Thyroid gland (tissue), 4 donors: Measurements from ENCODE around the gene ZNF780B. TPM values are rescaled to one million over a fixed set of nuclear protein-coding genes. Genes with fewer than 3 reads are reported as not detected.

Experiments used
- DNase-seq, 2 donors: peaks; one replicate each; pipeline ENCODE4 v3.0.0-alpha.2; 2019
- H3K27ac ChIP-seq, 3 donors: fragments of 200-600 bp; sonication (generic); 1 replicate in 2 of 3; 2 replicates in 1 of 3; pipeline ENCODE4 v1.5.1; 2016 to 2019; ENCODE audit warnings: mild to moderate bottlenecking in 1 of 3, moderate library complexity in 1 of 3
- H3K27me3 ChIP-seq: fragments of 200-600 bp; sonication (generic); one replicate; pipeline ENCODE4 v1.5.1; 2019
- H3K36me3 ChIP-seq, 2 donors: fragments of 200-600 bp; sonication (generic); one replicate each; pipeline ENCODE4 v1.5.1; 2016 to 2019
- H3K4me1 ChIP-seq, 2 donors: fragments of 200-600 bp; sonication (generic); one replicate each; pipeline ENCODE4 v1.5.1; 2017 to 2019
- H3K4me3 ChIP-seq, 3 donors: fragments of 200-600 bp; sonication (generic); replicated peaks in 1 of 3; 1 replicate in 2 of 3; 2 replicates in 1 of 3; pipeline ENCODE4 v1.5.1; 2016; ENCODE audit warnings: mild to moderate bottlenecking in 1 of 3
- H3K9me3 ChIP-seq: fragments of 200-600 bp; sonication (generic); one replicate; pipeline ENCODE4 v1.5.1; 2017
- CTCF ChIP-seq, 6 experiments: fragments of 200-600 bp in 3 of 6; fragments of 450-650 bp in 3 of 6; sonication (generic) in 3 of 6; IDR thresholded peaks; one replicate each; pipeline ENCODE4 v1.5.1; 2016 to 2019; ENCODE audit warnings: antibody characterized with exemption in 6 of 6, mild to moderate bottlenecking in 2 of 6, inconsistent platforms in 1 of 6, moderate library complexity in 1 of 6
- POLR2A ChIP-seq, 2 donors: fragments of 450-650 bp; IDR thresholded peaks; one replicate each; pipeline ENCODE4 v1.6.1; 2017; ENCODE audit warnings: antibody characterized with exemption in 2 of 2, mild to moderate bottlenecking in 2 of 2, moderate library complexity in 1 of 2
- WGBS, 2 donors: methylation state at CpG; one replicate each; pipeline ENCODE4 v1.1.5; 2017; 5-methylcytosine and 5-hydroxymethylcytosine counted together
- intact Hi-C: fragments of 100-400 bp; cut with DNase I; formaldehyde crosslinking; loops from one replicate; pipeline ENCODE4 v1.15.1; 2023
- total RNA-seq, 4 donors: library from RNA; depleted of rRNA; stranded (reverse); fragments of >200 nt; gene quantifications; one replicate each; pipeline ENCODE4 v1.2.3, GENCODE V29; 2016

The ZNF780B gene
- total RNA-seq, 4 donors from 2014 or later, result 22.3 to 44.6 (median 30.9) TPM

GRCh38 chr19:40025938-40026596, 30.0 kb downstream of the ZNF780B start:
- Histone ChIP-seq H3K4me3 (no peak overlapping the region), H3K27me3 (no peaks in the 10 kb centered on the region), H3K36me3 (no peaks in the 10 kb centered on the region), H3K27ac (no peak overlapping the region), H3K4me1 (no peaks in the 10 kb centered on the region), H3K9me3 (no peaks in the 10 kb centered on the region)
- DNase-seq, result no peak
- TF ChIP-seq CTCF (IDR thresholded peaks at IDR 0.05) (no peak), POLR2A (IDR thresholded peaks at IDR 0.05) (no peak)
- 97 to 98% methylated on average over 4 of the region's 4 CpGs for WGBS, 2 donors
- intact Hi-C loops, result no loop called here

- 91 to 94% methylated on average over 3 of the region's 3 CpGs for WGBS, 2 donors
- DNase-seq, result no peak
- no peak overlapping the region for H3K4me3 ChIP-seq
- H3K27ac ChIP-seq, result no peak overlapping the region
- no peaks in the 10 kb centered on the region for H3K9me3 ChIP-seq
- intact Hi-C loops, result no loop called here
- H3K4me1 ChIP-seq, result no peaks in the 10 kb centered on the region
- H3K27me3 ChIP-seq, result no peaks in the 10 kb centered on the region
- no peak for TF ChIP-seq CTCF (IDR thresholded peaks at IDR 0.05)
- no peaks in the 10 kb centered on the region for H3K36me3 ChIP-seq
These were observed 32.1 kb downstream of the ZNF780B start for GRCh38 chr19:40023969-40024368.

GRCh38 chr19:40013991-40014390, 42.0 kb downstream of the ZNF780B start:
- no peaks in the 10 kb centered on the region for H3K9me3 ChIP-seq
- DNase-seq, result no peak
- no peak overlapping the region for H3K4me3 ChIP-seq
- H3K4me1 ChIP-seq, result no peaks in the 10 kb centered on the region
- no peaks in the 10 kb centered on the region for H3K27me3 ChIP-seq
- 92 to 96% methylated on average over 4 of the region's 4 CpGs for WGBS, 2 donors
- H3K27ac ChIP-seq, result no peak overlapping the region
- intact Hi-C loops, result no loop called here
- peaks cover 17 to 22% of the 10 kb centered on the region in 2 donors for H3K36me3 ChIP-seq
- no peak for TF ChIP-seq CTCF (IDR thresholded peaks at IDR 0.05)
- TF ChIP-seq POLR2A (IDR thresholded peaks at IDR 0.05), result no peak

- TF ChIP-seq POLR2A (IDR thresholded peaks at IDR 0.05) (no peak), CTCF (IDR thresholded peaks at IDR 0.05) (no peak)
- H3K4me1 ChIP-seq, result no peaks in the 10 kb centered on the region
- H3K9me3 ChIP-seq, result no peaks in the 10 kb centered on the region
- no peaks in the 10 kb centered on the region for H3K27me3 ChIP-seq
- intact Hi-C loops, result no loop called here
- H3K27ac ChIP-seq, result no peak overlapping the region
- H3K4me3 ChIP-seq, result no peak overlapping the region
- DNase-seq, result no peak
- H3K36me3 ChIP-seq, result peaks cover 32 to 35% of the 10 kb centered on the region in 2 donors
These were observed 46.4 kb downstream of the ZNF780B start for GRCh38 chr19:40009674-40010073.

GRCh38 chr19:40006273-40006691, 49.7 kb downstream of the ZNF780B start:
- no peak overlapping the region for H3K27ac ChIP-seq
- intact Hi-C loops, result no loop called here
- DNase-seq, result no peak
- H3K4me1 ChIP-seq, result no peaks in the 10 kb centered on the region
- no peaks in the 10 kb centered on the region for H3K9me3 ChIP-seq
- no peak overlapping the region for H3K4me3 ChIP-seq
- H3K36me3 ChIP-seq, result peaks cover 21 to 30% of the 10 kb centered on the region in 2 donors
- no peaks in the 10 kb centered on the region for H3K27me3 ChIP-seq
- 69 to 79% methylated on average over 1 of the region's 1 CpG for WGBS, 2 donors
- TF ChIP-seq POLR2A (IDR thresholded peaks at IDR 0.05) (no peak), CTCF (IDR thresholded peaks at IDR 0.05) (no peak)
